ENCODE measurements around the gene USP47.

USP47 gene

GRCh38 chr11:11935536-11935935 lies 93.8 kb downstream of the USP47 start:
- H3K9me3 ChIP-seq (ENCODE audit: insufficient read depth, low read length, severe bottlenecking), result no peaks in the 10 kb centered on the region
- H3K4me3 ChIP-seq (ENCODE audit: low read depth in 1 of 2, low read length in 2 of 2), result no peak overlapping the region
- TF ChIP-seq EZH2 (IDR thresholded peaks at IDR 0.05; ENCODE audit: borderline replicate concordance, low read depth, low read length, severe bottlenecking) (no peak), CTCF (IDR thresholded peaks at IDR 0.05; ENCODE audit: borderline replicate concordance, extremely low read depth, low read length, poor library complexity, severe bottlenecking) (no peak)
- H3K36me3 ChIP-seq (ENCODE audit: insufficient read depth, low read length), result peaks cover 77% of the 10 kb centered on the region
- ATAC-seq (ENCODE audit: insufficient read depth, low read depth) (no peak), DNase-seq (no peak)
- no peak overlapping the region for H3K4me2 ChIP-seq (ENCODE audit: insufficient read depth, low read length)
- no peaks in the 10 kb centered on the region for H4K20me1 ChIP-seq (ENCODE audit: insufficient read depth, low read length)
- H3K9ac ChIP-seq (ENCODE audit: low read depth, low read length), result no peak overlapping the region
- H3K27ac ChIP-seq (ENCODE audit: low read length), result no peak overlapping the region
- no peaks in the 10 kb centered on the region for H3K4me1 ChIP-seq (ENCODE audit: insufficient read depth, low read length)
- H3K79me2 ChIP-seq (ENCODE audit: insufficient read depth, low read length), result no peaks in the 10 kb centered on the region
- H2AFZ ChIP-seq (ENCODE audit: low read depth, low read length), result no peak overlapping the region
- no peaks in the 10 kb centered on the region for H3K27me3 ChIP-seq (ENCODE audit: insufficient read depth, low read length, poor library complexity)

- H3K4me3 ChIP-seq (ENCODE audit: low read depth in 1 of 2, low read length in 2 of 2), result no peak overlapping the region
- no peaks in the 10 kb centered on the region for H3K79me2 ChIP-seq (ENCODE audit: insufficient read depth, low read length)
- no peaks in the 10 kb centered on the region for H3K9me3 ChIP-seq (ENCODE audit: insufficient read depth, low read length, severe bottlenecking)
- H3K27me3 ChIP-seq (ENCODE audit: insufficient read depth, low read length, poor library complexity), result no peaks in the 10 kb centered on the region
- H3K4me1 ChIP-seq (ENCODE audit: insufficient read depth, low read length), result no peaks in the 10 kb centered on the region
- H3K36me3 ChIP-seq (ENCODE audit: insufficient read depth, low read length), result peaks cover 80% of the 10 kb centered on the region
- no peak overlapping the region for H3K27ac ChIP-seq (ENCODE audit: low read length)
- no peaks in the 10 kb centered on the region for H4K20me1 ChIP-seq (ENCODE audit: insufficient read depth, low read length)
- DNase-seq (no peak), ATAC-seq (ENCODE audit: insufficient read depth, low read depth) (no peak)
- H2AFZ ChIP-seq (ENCODE audit: low read depth, low read length), result no peak overlapping the region
- H3K9ac ChIP-seq (ENCODE audit: low read depth, low read length), result no peak overlapping the region
- TF ChIP-seq CTCF (IDR thresholded peaks at IDR 0.05; ENCODE audit: borderline replicate concordance, extremely low read depth, low read length, poor library complexity, severe bottlenecking) (no peak), EZH2 (IDR thresholded peaks at IDR 0.05; ENCODE audit: borderline replicate concordance, low read depth, low read length, severe bottlenecking) (no peak)
- H3K4me2 ChIP-seq (ENCODE audit: insufficient read depth, low read length), result no peak overlapping the region
Observed at GRCh38 chr11:11937433-11937832, 95.7 kb downstream of the USP47 start.

- Histone ChIP-seq H4K20me1 (ENCODE audit: insufficient read depth, low read length) (no peaks in the 10 kb centered on the region), H3K4me3 (ENCODE audit: low read depth in 1 of 2, low read length in 2 of 2) (no peak overlapping the region), H3K27me3 (ENCODE audit: insufficient read depth, low read length, poor library complexity) (no peaks in the 10 kb centered on the region), H3K9ac (ENCODE audit: low read depth, low read length) (no peak overlapping the region), H2AFZ (ENCODE audit: low read depth, low read length) (no peak overlapping the region), H3K4me1 (ENCODE audit: insufficient read depth, low read length) (no peaks in the 10 kb centered on the region), H3K36me3 (ENCODE audit: insufficient read depth, low read length) (peaks cover 80% of the 10 kb centered on the region), H3K9me3 (ENCODE audit: insufficient read depth, low read length, severe bottlenecking) (no peaks in the 10 kb centered on the region), H3K27ac (ENCODE audit: low read length) (no peak overlapping the region), H3K79me2 (ENCODE audit: insufficient read depth, low read length) (no peaks in the 10 kb centered on the region), H3K4me2 (ENCODE audit: insufficient read depth, low read length) (no peak overlapping the region)
- DNase-seq (no peak), ATAC-seq (ENCODE audit: insufficient read depth, low read depth) (no peak)
- TF ChIP-seq CTCF (IDR thresholded peaks at IDR 0.05; ENCODE audit: borderline replicate concordance, extremely low read depth, low read length, poor library complexity, severe bottlenecking) (no peak), EZH2 (IDR thresholded peaks at IDR 0.05; ENCODE audit: borderline replicate concordance, low read depth, low read length, severe bottlenecking) (no peak)
Observed at GRCh38 chr11:11937957-11938356, 96.2 kb downstream of the USP47 start.

- ATAC-seq (ENCODE audit: insufficient read depth, low read depth) (no peak), DNase-seq (no peak)
- Histone ChIP-seq H3K79me2 (ENCODE audit: insufficient read depth, low read length) (no peaks in the 10 kb centered on the region), H3K9me3 (ENCODE audit: insufficient read depth, low read length, severe bottlenecking) (no peaks in the 10 kb centered on the region), H2AFZ (ENCODE audit: low read depth, low read length) (no peak overlapping the region), H3K4me3 (ENCODE audit: low read depth in 1 of 2, low read length in 2 of 2) (no peak overlapping the region), H3K4me1 (ENCODE audit: insufficient read depth, low read length) (no peaks in the 10 kb centered on the region), H3K4me2 (ENCODE audit: insufficient read depth, low read length) (no peak overlapping the region), H3K27me3 (ENCODE audit: insufficient read depth, low read length, poor library complexity) (no peaks in the 10 kb centered on the region), H3K27ac (ENCODE audit: low read length) (no peak overlapping the region), H4K20me1 (ENCODE audit: insufficient read depth, low read length) (no peaks in the 10 kb centered on the region), H3K9ac (ENCODE audit: low read depth, low read length) (no peak overlapping the region), H3K36me3 (ENCODE audit: insufficient read depth, low read length) (peaks cover 79% of the 10 kb centered on the region)
- no peak for TF ChIP-seq CTCF (IDR thresholded peaks at IDR 0.05; ENCODE audit: borderline replicate concordance, extremely low read depth, low read length, poor library complexity, severe bottlenecking)
Observed at GRCh38 chr11:11940551-11940950, 98.8 kb downstream of the USP47 start.
